HL-60/S4 (cell line): ENCODE results near the gene RNF20.
"Not testable (repeated sequence)": the region's sequence is repeated elsewhere in the genome, so short reads cannot be mapped to it uniquely, and the experiment has no call there.

Source experiments
- in situ Hi-C: fragments of 300-500 bp; cut with MboI; formaldehyde crosslinking; loops from 2 replicates; pipeline ENCODE4 v1.14.3; 2022; ENCODE audit warnings: low sequenced_read_pairs

RNF20 gene

GRCh38 chr9:101533334-101534204 lies at the start of gene RNF20:
TSS of gene RNF20 (plus strand) at chr9:101533853. CDS start at chr9:101535424, 1,571 bp downstream.
- in situ Hi-C loops = no loop called here

GRCh38 chr9:101484046-101484445 lies 49.6 kb upstream of the RNF20 start:
- in situ Hi-C loops = no loop called here

GRCh38 chr9:101485924-101486692 lies 47.5 kb upstream of the RNF20 start:
- in situ Hi-C loops = no loop called here

GRCh38 chr9:101486693-101487442 lies 46.8 kb upstream of the RNF20 start:
- in situ Hi-C loops = no loop called here

GRCh38 chr9:101487443-101487840 lies 46.2 kb upstream of the RNF20 start:
- in situ Hi-C loops = no loop called here

- in situ Hi-C loops = no loop called here
Observed at GRCh38 chr9:101495810-101496209, 37.8 kb upstream of the RNF20 start.

GRCh38 chr9:101498323-101498722 lies 35.3 kb upstream of the RNF20 start:
- in situ Hi-C loops = no loop called here

GRCh38 chr9:101504188-101504587 lies 29.5 kb upstream of the RNF20 start:
- in situ Hi-C loops = no loop called here

- in situ Hi-C loops = no loop called here
Observed at GRCh38 chr9:101508211-101508610, 25.4 kb upstream of the RNF20 start.

GRCh38 chr9:101509572-101509971 lies 24.1 kb upstream of the RNF20 start:
- in situ Hi-C loops = no loop called here

GRCh38 chr9:101510459-101510858 lies 23.2 kb upstream of the RNF20 start:
- in situ Hi-C loops = no loop called here

- in situ Hi-C loops = no loop called here
Observed at GRCh38 chr9:101511009-101511408, 22.6 kb upstream of the RNF20 start.

GRCh38 chr9:101512116-101512515 lies 21.5 kb upstream of the RNF20 start:
- in situ Hi-C loops = no loop called here

- in situ Hi-C loops = no loop called here
Observed at GRCh38 chr9:101513351-101513750, 20.3 kb upstream of the RNF20 start.

- in situ Hi-C loops = no loop called here
Observed at GRCh38 chr9:101514071-101514470, 19.6 kb upstream of the RNF20 start.

- in situ Hi-C loops = no loop called here
Observed at GRCh38 chr9:101516655-101517054, 17.0 kb upstream of the RNF20 start.

- in situ Hi-C loops = not testable (repeated sequence)
Observed at GRCh38 chr9:101518489-101518888, 15.2 kb upstream of the RNF20 start.

- in situ Hi-C loops = no loop called here
Observed at GRCh38 chr9:101524371-101524770, 9.3 kb upstream of the RNF20 start.

- in situ Hi-C loops = no loop called here
Observed at GRCh38 chr9:101527066-101527465, 6.6 kb upstream of the RNF20 start.

GRCh38 chr9:101528015-101528414 lies 5.6 kb upstream of the RNF20 start:
- in situ Hi-C loops = no loop called here

- in situ Hi-C loops = no loop called here
Observed at GRCh38 chr9:101530076-101530711, 3.5 kb upstream of the RNF20 start.
